ENCODE results near the gene SNX27. TPM values are rescaled to one million over a fixed set of nuclear protein-coding genes. Genes with fewer than 3 reads are reported as not detected.

Gene SNX27
- total and polyA plus RNA-seq, 10 of the 15 experiments (the other 5 are each of a cell fraction or from before 2014, with no cell fraction given) = 3.8 to 21.8 (median 12.5) TPM

DNA sequence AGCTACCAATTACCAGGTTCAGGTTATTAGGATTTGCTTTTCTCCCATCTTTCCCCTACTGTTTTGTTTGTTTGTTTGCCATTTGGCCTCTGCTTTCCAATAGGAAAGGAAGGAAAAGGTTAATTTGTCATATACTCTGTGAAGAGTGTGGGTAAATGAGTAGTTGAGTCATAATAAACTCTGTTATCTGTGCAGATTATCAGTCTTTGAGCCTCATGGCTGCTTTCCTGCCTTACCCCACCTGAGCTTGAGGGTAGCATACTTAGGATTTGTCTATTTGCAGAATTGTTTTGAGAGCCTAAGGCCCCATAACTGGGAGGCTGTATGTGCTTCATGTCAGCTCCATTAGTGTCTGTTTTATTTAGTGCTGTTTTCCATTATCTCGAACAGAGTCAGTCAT is 32.9 kb upstream of the SNX27 start:
- in situ Hi-C loops (cut with MboI) (no loop called here), intact Hi-C loops (cut with micrococcal nuclease; ENCODE audit: unreplicated experiment) (no loop called here)
- Histone ChIP-seq H3K4me2 (ENCODE audit: control insufficient read depth, insufficient read depth) (no peak overlapping the region), H3K27ac (ENCODE audit: control insufficient read depth, insufficient read depth) (no peak overlapping the region), H3K9me3 (replicated peaks; ENCODE audit: control insufficient read depth, insufficient read depth, low read length) (no peaks in the 10 kb centered on the region), H2AFZ (ENCODE audit: control insufficient read depth, low read depth, low read length) (no peak overlapping the region), H3K9ac (ENCODE audit: control insufficient read depth, insufficient read depth, low read length) (no peak overlapping the region), H3K4me1 (ENCODE audit: control insufficient read depth, insufficient read depth, low read length) (peaks cover 4% of the 10 kb centered on the region; the same call in 1 of the 2 replicates), H4K20me1 (ENCODE audit: control insufficient read depth, insufficient read depth) (no peaks in the 10 kb centered on the region), H3K36me3 (ENCODE audit: control insufficient read depth in 2 of 2, insufficient read depth in 2 of 2, low read length in 1 of 2) (no peaks in the 10 kb centered on the region), H3K27me3 (replicated peaks in 1 of 2; ENCODE audit: control insufficient read depth in 2 of 2, insufficient read depth in 2 of 2, low read length in 1 of 2) (no peaks in the 10 kb centered on the region; a peak in 2 of 4 replicates), H3K79me2 (ENCODE audit: control insufficient read depth, insufficient read depth, low read length) (no peaks in the 10 kb centered on the region), H3K4me3 (no peak overlapping the region)
- ChIA-PET POLR2A (no interaction called here), RAD21 (ENCODE audit: unreplicated experiment) (interaction anchor here (1.3 kb wide), 1 partner anchor 257 kb away, joined by 3 read pairs; no protein-coding TSS in a partner anchor), SMC1A (ENCODE audit: uncharacterized antibody, unreplicated experiment) (interaction anchor here (1.0 kb wide), 1 partner anchor 36 kb away, joined by 3 read pairs; no protein-coding TSS in a partner anchor), CTCF (interaction anchor here (0.9 to 1.6 kb wide), 4 partner anchors 15 to 278 kb away, joined by 3 to 6 read pairs (median 3); no protein-coding TSS in a partner anchor)
- 83% methylated on average over 1 of the region's 1 CpG for WGBS (ENCODE audit: insufficient coverage, insufficient replicate concordance, low lambda C conversion rate, missing lambda C conversion rate)
- no peak for DNase-seq (ENCODE audit: low read depth, low spot score)
- BruUV-seq (replicated peaks) = no TSS peak
- TF ChIP-seq ZBED1 (IDR thresholded peaks at IDR 0.05; ENCODE audit: borderline replicate concordance) (no peak), BRCA1 (IDR thresholded peaks at IDR 0.05; ENCODE audit: low read depth, low read length) (no peak), TCF12 (IDR thresholded peaks at IDR 0.05; ENCODE audit: low read depth, low read length) (no peak), NR2C1 (IDR thresholded peaks at IDR 0.05) (no peak), ZNF217 (IDR thresholded peaks at IDR 0.05) (no peak), NBN (IDR thresholded peaks at IDR 0.05) (no peak), SMC3 (IDR thresholded peaks at IDR 0.05; ENCODE audit: borderline replicate concordance, low read length) (no peak), SRF (IDR thresholded peaks at IDR 0.05; ENCODE audit: low read depth in 2 of 2, low read length in 2 of 2) (no peak), TCF3 (IDR thresholded peaks at IDR 0.05; ENCODE audit: borderline replicate concordance, insufficient read depth, low read depth, low read length) (no peak), POLR2AphosphoS2 (IDR thresholded peaks at IDR 0.05; ENCODE audit: low read depth, low read length) (no peak), RFX5 (IDR thresholded peaks at IDR 0.05; ENCODE audit: low read depth, low read length) (no peak)
- TF ChIP-seq, protein P1, sequence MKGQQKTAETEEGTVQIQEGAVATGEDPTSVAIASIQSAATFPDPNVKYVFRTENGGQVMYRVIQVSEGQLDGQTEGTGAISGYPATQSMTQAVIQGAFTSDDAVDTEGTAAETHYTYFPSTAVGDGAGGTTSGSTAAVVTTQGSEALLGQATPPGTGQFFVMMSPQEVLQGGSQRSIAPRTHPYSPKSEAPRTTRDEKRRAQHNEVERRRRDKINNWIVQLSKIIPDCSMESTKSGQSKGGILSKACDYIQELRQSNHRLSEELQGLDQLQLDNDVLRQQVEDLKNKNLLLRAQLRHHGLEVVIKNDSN (IDR thresholded peaks at IDR 0.05; ENCODE audit: borderline replicate concordance, extremely low read length, insufficient read depth, low read depth, low read length) = no peak
- ATAC-seq = no peak
- no peak for FAIRE-seq
